Measurements from ENCODE around the gene HEY2.

GRCh38 chr6:125793863-125794262, 44.4 kb downstream of the HEY2 start:
- TF ChIP-seq ZFX (IDR thresholded peaks at IDR 0.05) (no peak), CTCF (conservative IDR thresholded peaks at IDR 0.05) (no peak)

All from C4-2B (cell line).